ENCODE results near the gene MT4.

Gene MT4

DNA sequence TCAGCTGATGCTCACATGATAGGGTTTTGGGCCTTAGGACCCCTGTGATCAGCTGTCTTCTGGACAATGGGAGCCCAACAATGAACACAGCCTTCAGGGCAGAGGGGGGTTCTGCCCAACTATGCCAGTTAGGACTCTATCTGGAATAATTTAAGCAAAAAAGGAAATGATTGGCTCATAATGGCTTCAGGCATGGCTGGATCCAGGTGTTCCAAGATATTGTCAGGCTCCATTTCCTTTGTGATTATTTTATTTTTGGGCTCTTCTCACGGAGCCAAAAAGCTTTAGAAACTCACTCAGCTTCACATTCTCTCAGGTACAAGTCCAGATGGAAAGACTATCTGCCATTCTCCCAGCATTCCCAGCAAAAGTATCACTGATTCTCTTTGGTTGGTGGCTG lies 40.6 kb downstream of the MT4 start:
- DNase-seq, result no peak

- DNase-seq, result no peak
These were observed 41.2 kb downstream of the MT4 start for GRCh38 chr16:56606071-56606475.

DNA sequence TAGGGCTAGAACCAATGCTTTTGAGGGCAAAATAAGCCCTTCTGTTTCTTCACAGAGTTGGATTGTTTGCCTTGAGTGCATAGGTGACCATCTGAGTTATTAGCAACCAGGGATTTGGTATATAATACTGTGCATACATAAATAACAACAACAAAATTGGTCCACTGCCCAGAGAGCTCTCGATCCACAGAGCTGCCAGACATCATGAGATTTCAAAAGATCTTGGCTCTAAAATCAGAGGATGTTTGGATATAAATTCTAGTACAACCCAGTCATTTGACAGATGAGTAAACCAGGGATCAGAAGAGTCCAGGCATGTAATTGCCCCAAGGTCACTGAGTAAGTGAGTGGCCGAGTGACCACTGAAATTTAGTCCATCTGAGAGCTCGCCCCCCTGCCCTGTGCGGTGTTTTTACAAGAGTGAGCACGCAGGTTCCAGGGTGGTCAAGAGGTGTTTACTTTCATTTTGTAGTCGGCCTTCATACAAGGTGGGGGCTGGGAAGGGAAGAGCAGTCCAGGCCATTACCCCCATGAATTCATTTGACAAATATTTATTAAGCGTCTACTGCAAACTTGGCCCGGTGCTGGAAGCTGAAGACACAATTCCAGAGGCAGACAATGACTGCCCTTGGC lies 41.7 kb downstream of the MT4 start:
- no peak for DNase-seq

DNA sequence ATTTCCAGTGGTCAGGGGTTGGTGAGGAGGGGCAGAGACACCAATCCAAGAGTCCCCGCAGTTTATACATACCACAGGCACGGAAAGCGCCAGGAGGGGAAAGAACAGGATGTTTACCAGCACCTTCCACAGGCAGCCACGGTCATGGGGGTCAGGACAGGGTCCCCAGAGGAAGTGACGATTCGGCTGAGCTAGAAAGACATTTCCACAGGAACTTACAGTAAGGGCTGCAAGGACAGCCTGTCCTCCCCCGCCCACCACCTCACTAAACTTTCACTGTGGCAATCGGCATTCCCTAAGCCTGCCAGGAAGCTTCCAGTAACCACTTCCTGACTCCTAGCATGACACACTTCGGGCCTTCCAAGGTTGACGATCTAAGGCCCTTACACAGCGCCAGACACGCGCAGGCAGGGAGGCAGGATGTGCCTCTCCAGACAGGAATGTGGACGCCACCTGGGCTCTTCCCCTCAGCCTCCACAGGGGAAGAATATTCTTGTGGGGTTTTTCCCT lies 42.3 kb downstream of the MT4 start:
- peak; percentile 30 for DNase-seq

DNA sequence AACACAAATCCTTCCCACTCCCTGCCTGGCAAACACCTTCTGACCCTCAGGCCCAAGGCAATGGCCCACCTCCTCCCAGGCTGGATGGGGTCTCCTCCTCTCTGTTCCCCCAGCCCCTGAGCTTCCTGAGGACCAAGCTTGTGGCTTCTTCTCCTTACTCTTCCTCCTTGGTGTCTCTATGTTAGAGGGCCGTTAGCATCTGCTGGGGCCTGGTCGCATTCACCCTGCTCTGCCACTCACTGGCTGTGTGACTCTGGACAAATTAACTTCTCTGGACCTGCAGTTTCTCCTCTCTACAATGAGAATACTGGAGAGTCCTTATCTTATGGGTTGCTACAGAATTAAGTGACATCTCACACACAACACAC lies 42.8 kb downstream of the MT4 start:
- no peak for DNase-seq

GRCh38 chr16:56608043-56608875 lies 43.4 kb downstream of the MT4 start, which contains the start of gene MT2A:
MT2A (plus strand) TSS chr16:56608584; CDS start chr16:56608656, 72 bp downstream.
- DNase-seq, result peak; percentile 85

- no peak for DNase-seq
These were observed 44.1 kb downstream of the MT4 start for GRCh38 chr16:56608876-56609462.

DNA sequence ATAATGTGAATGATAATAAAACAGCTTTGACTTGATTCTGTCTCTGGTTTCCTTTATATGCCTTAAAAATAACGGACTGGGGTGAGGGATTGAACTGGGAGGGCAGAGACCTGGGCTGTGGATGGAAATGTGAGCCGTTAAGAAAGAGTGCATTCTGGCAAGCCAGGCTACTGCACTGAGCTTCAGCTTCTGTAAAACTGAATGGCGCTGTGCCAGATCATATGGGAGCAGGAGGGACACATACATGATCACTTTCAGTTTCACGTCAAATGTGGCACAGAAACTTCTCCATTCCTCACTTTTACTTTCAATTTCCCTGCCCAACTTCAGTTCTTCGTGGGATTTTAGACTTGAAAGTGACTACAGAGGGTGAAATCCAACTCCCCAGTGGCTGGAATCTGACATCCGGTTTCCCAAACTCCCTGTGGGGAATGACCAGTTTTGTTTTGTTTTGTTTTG lies 44.6 kb downstream of the MT4 start:
- DNase-seq, result peak; percentile 82

DNA sequence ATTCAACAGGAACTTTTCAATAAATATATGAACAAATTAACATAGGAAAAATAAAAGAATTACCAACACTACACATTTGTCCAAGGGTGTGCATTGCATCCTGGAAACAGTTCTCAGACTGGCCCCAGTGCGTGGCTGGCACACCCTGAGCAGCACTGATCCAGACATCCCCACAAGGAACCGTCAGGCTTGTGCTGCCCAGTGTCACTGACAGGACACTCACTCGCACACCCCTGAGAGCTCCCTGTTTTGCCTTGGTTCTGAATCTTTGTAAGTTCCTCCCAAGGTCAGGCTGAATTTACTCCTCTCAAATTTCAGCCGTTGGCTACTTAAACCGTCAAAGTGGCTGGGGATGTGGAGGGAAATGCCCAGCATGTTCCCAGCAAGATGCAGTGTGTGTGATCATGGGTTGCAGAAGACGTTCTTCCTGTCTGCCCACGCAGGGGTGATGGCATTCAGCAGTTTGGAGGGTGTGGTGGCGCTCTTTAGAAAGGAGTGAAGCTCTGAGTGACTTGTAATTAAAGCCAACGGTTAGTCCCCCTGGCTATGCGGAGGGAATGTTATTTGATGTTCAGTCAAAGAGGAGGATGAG lies 45.2 kb downstream of the MT4 start:
- peak; percentile 69 for DNase-seq

DNA sequence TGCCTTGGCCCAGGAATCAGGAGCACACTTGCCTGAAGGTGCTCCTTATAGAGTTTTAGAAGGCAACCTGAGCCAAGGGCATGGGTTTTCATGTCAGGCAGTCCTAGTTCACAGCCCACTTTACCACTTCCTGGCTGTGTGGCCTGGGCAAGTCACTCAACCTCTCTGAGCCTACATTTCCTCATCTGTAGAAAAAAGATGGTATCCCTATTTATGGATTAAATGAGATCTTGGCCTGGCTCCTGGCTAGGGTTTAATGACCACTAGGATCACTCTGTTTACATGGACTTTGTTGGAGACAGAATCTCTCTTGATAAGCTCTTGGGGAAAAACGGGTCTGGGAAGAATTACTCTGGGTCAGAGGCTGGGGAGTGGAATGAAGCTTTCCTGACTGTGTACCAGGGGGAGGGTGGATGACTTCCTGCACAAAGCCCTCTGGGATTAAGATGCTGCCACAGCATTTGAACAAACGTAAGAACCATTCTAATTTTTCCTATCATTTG lies 45.8 kb downstream of the MT4 start:
- no peak for DNase-seq

DNA sequence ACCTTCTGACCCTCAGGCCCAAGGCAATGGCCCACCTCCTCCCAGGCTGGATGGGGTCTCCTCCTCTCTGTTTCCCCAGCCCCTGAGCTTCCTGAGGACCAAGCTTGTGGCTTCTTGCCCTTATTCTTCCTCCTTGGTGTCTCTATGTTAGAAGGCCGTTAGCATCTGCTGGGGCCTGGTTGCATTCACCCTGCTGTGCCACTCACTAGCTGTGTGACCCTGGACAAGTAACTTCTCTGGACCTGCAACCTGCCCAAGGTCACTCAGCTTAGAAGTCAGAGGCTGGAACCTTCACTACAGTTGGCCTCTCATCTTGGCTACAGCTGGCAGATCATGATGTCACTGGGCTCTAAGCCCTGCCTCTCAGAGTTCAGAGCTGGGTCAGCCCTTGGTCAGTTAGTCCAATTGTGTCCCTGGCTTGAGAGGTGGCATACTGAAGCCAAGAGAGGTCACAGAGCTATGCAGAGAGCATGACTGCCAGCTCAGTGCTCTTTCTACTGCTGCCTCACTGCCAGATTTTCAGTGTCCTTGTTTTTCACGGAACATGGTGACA lies 46.5 kb downstream of the MT4 start:
- no peak for DNase-seq

DNA sequence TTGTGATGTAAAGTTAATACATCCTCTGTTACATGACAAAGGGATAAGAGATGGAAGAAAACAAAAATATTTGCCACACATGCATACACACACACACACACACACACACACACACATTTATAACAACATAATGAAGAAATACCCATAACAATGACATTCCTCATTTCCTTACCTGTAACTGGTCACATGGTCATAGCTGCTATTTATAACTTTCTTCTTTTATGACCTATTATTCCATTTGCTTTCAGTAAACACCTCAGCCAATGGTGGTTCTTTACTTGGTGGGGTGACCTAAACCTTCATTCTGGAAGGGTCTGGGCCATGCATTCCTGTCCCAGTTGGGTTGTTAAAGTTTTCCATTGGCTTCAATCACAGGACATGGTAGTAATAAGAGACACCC lies 48.8 kb downstream of the MT4 start:
- no peak for DNase-seq

GRCh38 chr16:56614549-56614991 lies 49.7 kb downstream of the MT4 start:
- DNase-seq, result no peak

GRCh38 chr16:56615353-56615752 lies 50.5 kb downstream of the MT4 start:
- no peak for DNase-seq

GRCh38 chr16:56616608-56617211 lies 51.8 kb downstream of the MT4 start:
- DNase-seq, result no peak

DNA sequence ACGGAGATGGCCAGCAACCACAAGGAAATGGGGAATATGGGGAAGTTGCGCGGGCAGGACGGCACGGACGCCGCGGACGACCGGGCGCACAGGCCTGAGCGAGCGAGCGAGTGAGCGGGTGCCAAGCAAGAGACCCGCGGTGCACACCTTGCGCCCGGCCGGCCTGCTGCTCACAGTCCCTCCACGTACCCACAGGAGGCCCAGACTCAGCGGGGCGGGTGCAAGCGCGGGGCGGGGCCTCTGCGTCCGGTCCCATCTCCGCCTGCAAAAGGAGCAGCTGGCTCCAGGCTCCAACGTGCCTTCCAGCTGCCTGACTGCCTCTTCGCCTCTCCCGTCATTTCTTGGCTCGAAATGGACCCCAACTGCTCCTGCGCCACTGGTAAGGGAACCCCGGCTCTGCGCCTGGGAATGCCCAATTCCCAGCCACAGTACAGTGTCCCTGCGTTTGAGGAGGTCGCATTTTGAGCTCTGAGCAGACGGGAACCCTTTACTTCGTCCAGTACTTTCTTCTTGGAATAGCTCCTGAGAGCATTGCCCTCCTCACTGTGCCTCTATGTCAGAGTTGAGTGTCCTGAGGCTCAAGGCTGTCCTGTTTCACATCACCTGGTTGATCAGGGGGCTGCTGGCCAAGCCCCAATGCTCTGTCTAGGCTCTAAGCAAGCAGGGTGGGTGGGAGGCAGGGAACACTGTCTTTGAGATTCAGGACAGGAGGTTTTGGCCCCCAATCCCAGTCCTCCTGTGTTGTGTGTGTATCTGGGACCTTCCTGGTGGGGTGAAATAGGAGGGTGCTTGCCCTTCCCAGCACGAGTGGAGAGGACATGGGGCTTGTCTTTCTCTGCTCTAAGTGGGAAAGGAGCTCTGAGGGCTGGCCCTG lies 52.6 kb downstream of the MT4 start:
- peak; percentile 44 for DNase-seq

DNA sequence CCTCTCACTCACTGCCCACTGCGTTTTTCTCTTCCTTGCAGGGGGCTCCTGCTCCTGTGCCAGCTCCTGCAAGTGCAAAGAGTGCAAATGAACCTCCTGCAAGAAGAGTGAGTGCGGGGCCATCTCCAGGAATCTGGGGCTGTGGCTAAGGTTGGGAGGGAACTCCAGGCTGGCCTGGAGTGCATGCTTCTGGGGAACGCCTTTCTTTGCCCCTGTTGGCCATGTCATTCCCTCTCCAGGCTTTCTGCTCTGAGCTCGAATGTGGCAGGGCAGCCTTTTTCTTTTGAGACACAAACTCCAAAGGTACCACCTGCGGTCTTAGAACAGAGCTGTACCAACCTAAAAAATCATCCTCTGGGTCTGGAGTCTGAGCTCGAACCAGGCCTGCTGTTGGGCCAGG lies 53.3 kb downstream of the MT4 start:
- DNase-seq, result no peak

Data from CD4-positive, alpha-beta T cell treated with Interleukin-17A for 1 hour (primary cell).